Measurements from ENCODE around the gene ADCY10.

DNA sequence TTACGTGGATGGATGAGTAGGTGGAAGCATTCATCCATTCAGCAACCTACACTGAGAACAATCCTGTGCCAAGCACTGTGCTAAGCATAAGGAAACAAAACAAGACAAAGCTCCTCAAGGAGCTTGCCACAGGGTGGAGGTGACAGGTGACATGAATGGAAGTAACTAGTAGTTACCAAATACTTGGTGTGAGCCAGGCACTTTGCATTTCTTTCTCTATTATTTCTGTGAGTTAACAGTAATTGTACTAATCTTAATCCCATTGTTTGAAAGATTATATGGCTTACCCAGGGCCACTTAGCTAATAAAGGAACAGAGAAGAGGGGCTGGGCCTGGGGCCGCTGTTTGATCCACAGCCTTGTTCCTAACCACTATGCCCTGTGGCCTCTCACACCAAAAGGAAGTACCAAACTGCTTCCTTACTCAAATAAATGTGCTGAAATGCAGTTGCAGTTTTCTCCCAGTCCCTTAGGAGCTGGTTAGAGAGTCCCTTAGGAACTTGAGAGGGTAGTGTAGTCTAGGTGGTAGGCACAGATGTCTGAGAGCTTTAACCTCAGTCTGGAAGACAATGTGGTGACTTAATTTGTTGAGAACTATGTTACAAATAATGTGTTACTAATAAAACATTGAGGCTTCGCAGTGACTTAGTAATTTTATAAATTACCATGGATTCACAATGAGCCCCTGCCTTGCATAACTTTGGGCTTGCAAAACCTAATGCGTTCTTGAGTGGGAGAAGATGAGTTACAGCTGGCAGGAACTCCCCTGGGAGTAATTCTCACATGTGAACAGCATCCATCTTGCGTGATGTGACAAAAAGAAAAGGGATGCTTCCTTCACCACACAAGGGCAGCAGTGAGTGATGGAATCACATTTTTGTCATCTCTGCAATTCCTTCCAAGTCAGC, 122.4 kb downstream of the ADCY10 start:
- TF ChIP-seq, protein P1, sequence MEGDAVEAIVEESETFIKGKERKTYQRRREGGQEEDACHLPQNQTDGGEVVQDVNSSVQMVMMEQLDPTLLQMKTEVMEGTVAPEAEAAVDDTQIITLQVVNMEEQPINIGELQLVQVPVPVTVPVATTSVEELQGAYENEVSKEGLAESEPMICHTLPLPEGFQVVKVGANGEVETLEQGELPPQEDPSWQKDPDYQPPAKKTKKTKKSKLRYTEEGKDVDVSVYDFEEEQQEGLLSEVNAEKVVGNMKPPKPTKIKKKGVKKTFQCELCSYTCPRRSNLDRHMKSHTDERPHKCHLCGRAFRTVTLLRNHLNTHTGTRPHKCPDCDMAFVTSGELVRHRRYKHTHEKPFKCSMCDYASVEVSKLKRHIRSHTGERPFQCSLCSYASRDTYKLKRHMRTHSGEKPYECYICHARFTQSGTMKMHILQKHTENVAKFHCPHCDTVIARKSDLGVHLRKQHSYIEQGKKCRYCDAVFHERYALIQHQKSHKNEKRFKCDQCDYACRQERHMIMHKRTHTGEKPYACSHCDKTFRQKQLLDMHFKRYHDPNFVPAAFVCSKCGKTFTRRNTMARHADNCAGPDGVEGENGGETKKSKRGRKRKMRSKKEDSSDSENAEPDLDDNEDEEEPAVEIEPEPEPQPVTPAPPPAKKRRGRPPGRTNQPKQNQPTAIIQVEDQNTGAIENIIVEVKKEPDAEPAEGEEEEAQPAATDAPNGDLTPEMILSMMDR (IDR thresholded peaks at IDR 0.05) = no peak
- no peak for TF ChIP-seq POLR2A (IDR thresholded peaks at IDR 0.05)
- TF ChIP-seq POLR2AphosphoS5 (IDR thresholded peaks at IDR 0.05; ENCODE audit: insufficient read depth in 1 of 2, low read depth in 1 of 2) = peak in 1 of 2 donors; percentile 31

All from vagina (tissue), 2 donors.